ENCODE measurements around the gene B4GALNT2. TPM values are rescaled to one million over a fixed set of nuclear protein-coding genes. Genes with fewer than 3 reads are reported as not detected.

The B4GALNT2 gene
- total RNA-seq, 1 donor from 2014 or later: 0.07 TPM

GRCh38 chr17:49209061-49209571 is 76.5 kb downstream of the B4GALNT2 start:
- intact Hi-C loops (cut with micrococcal nuclease): no loop called here

- intact Hi-C loops (cut with micrococcal nuclease): loop anchor here (1.0 to 5.0 kb wide), 4 partner anchors 8 to 942 kb away; partner anchors contain the start of gene PPP1R9B
These were observed 77.8 kb downstream of the B4GALNT2 start, which contains the start of the genes ABI3 and GNGT2 for GRCh38 chr17:49210158-49211029. TSS of gene ABI3 (plus strand) at chr17:49210707. CDS start at chr17:49210725, 18 bp downstream. TSS of gene GNGT2 (minus strand) at chr17:49210574. CDS start at chr17:49207422, 3,152 bp downstream.

GRCh38 chr17:49213399-49213798 is 80.8 kb downstream of the B4GALNT2 start:
- intact Hi-C loops (cut with micrococcal nuclease): loop anchor here (5.0 kb wide), 1 partner anchor 939 kb away; the partner anchor contains the start of gene PPP1R9B

GRCh38 chr17:49213847-49214246 is 81.3 kb downstream of the B4GALNT2 start:
- intact Hi-C loops (cut with micrococcal nuclease): loop anchor here (5.0 kb wide), 1 partner anchor 938 kb away; the partner anchor contains the start of gene PPP1R9B

GRCh38 chr17:49214676-49215360 is 82.2 kb downstream of the B4GALNT2 start:
- intact Hi-C loops (cut with micrococcal nuclease): loop anchor here (5.0 kb wide), 4 partner anchors 127 to 937 kb away; partner anchors contain the start of genes PPP1R9B and SPOP

GRCh38 chr17:49216482-49216881 is 83.9 kb downstream of the B4GALNT2 start:
- intact Hi-C loops (cut with micrococcal nuclease): loop anchor here (5.0 kb wide), 3 partner anchors 126 to 461 kb away; partner anchors contain the start of gene SPOP

- intact Hi-C loops (cut with micrococcal nuclease): loop anchor here (5.0 kb wide), 3 partner anchors 125 to 460 kb away; partner anchors contain the start of gene SPOP
These were observed 84.5 kb downstream of the B4GALNT2 start for GRCh38 chr17:49216953-49217650.

- intact Hi-C loops (cut with micrococcal nuclease): loop anchor here (1.0 to 5.0 kb wide), 7 partner anchors 8 to 459 kb away; partner anchors contain the start of genes ABI3, GNGT2 and SPOP
These were observed 85.3 kb downstream of the B4GALNT2 start for GRCh38 chr17:49217651-49218413.

- intact Hi-C loops (cut with micrococcal nuclease): loop anchor here (1.0 to 5.0 kb wide), 7 partner anchors 8 to 458 kb away; partner anchors contain the start of genes ABI3, GNGT2 and SPOP
These were observed 86.7 kb downstream of the B4GALNT2 start for GRCh38 chr17:49218941-49219913.

GRCh38 chr17:49219987-49220386 is 87.4 kb downstream of the B4GALNT2 start:
- intact Hi-C loops (cut with micrococcal nuclease): loop anchor here (2.0 to 5.0 kb wide), 4 partner anchors 122 to 457 kb away; partner anchors contain the start of gene SPOP

- intact Hi-C loops (cut with micrococcal nuclease): no loop called here
These were observed 90.6 kb downstream of the B4GALNT2 start for GRCh38 chr17:49223168-49223516.

GRCh38 chr17:49223517-49224197 is 91.1 kb downstream of the B4GALNT2 start:
- intact Hi-C loops (cut with micrococcal nuclease): no loop called here

- intact Hi-C loops (cut with micrococcal nuclease): no loop called here
These were observed 91.8 kb downstream of the B4GALNT2 start for GRCh38 chr17:49224198-49224996.

GRCh38 chr17:49224997-49225337 is 92.4 kb downstream of the B4GALNT2 start:
- intact Hi-C loops (cut with micrococcal nuclease): no loop called here

GRCh38 chr17:49225554-49226236 is 93.1 kb downstream of the B4GALNT2 start:
- intact Hi-C loops (cut with micrococcal nuclease): no loop called here
